Thyroid gland (tissue), 4 donors: ENCODE results near the gene PRDX1.
"Not testable (repeated sequence)": the region's sequence is repeated elsewhere in the genome, so short reads cannot be mapped to it uniquely, and the experiment has no call there.

Source experiments
- CTCF ChIP-seq, 6 experiments: fragments of 200-600 bp in 3 of 6; fragments of 450-650 bp in 3 of 6; sonication (generic) in 3 of 6; IDR thresholded peaks; one replicate each; pipeline ENCODE4 v1.5.1; 2016 to 2019; ENCODE audit warnings: antibody characterized with exemption in 6 of 6, mild to moderate bottlenecking in 2 of 6, inconsistent platforms in 1 of 6, moderate library complexity in 1 of 6
- POLR2A ChIP-seq, 2 donors: fragments of 450-650 bp; IDR thresholded peaks; one replicate each; pipeline ENCODE4 v1.6.1; 2017; ENCODE audit warnings: antibody characterized with exemption in 2 of 2, mild to moderate bottlenecking in 2 of 2, moderate library complexity in 1 of 2

- not testable (repeated sequence) for TF ChIP-seq POLR2A, CTCF (IDR thresholded peaks at IDR 0.05)
Observed at GRCh38 chr1:45513532-45514260, 8.0 kb downstream of the PRDX1 start.
